GM18511 (cell line): Measurements from ENCODE around the gene BICDL2.
A peak's percentile ranks its signal among the peaks of the same experiment; 100 is the strongest.
"Not testable (repeated sequence)": the region's sequence is repeated elsewhere in the genome, so short reads cannot be mapped to it uniquely, and the experiment has no call there.

Experiments
- ATAC-seq: cut with Tn5 transposase; IDR thresholded peaks from one replicate; pipeline ENCODE4 v1.9.1; 2021; ENCODE audit warnings: mild to moderate bottlenecking, moderate library complexity; ENCODE audit not compliant: unreplicated experiment

The BICDL2 gene

DNA sequence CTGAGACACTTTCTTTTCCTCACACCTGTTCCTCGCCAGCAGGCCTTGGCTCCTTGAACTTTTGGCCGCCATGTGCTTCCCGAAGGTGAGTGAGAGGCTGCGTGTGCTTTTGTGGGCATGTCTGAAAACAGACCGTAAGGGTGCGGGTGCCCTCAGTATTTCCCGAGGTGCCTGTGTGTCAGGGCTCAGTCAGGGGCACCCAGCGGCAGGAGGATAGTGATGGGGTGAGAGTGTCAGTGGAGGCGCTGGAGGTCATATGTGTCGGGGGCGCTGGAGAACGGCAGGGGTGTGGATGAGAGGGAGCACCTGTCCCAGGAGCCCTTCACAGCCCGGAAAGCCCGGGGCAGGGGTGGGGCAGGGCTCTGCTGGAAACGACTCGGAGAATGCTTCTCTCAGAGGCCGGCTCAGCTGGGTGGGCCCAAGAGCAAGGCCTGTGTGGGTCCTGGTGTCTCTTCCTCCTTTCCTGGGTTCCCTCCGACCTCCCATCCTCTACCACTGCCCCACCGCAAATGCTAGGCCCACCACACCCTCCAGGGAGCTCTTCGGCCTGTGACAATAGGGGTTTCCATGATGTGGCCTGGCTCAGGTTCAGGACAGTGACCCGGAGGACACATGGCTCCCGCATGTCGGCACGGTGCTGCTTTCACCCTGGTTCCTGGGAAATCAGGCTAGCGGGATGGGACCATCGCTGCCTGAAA lies 29.1 kb upstream of the BICDL2 start:
- ATAC-seq, result no peak

DNA sequence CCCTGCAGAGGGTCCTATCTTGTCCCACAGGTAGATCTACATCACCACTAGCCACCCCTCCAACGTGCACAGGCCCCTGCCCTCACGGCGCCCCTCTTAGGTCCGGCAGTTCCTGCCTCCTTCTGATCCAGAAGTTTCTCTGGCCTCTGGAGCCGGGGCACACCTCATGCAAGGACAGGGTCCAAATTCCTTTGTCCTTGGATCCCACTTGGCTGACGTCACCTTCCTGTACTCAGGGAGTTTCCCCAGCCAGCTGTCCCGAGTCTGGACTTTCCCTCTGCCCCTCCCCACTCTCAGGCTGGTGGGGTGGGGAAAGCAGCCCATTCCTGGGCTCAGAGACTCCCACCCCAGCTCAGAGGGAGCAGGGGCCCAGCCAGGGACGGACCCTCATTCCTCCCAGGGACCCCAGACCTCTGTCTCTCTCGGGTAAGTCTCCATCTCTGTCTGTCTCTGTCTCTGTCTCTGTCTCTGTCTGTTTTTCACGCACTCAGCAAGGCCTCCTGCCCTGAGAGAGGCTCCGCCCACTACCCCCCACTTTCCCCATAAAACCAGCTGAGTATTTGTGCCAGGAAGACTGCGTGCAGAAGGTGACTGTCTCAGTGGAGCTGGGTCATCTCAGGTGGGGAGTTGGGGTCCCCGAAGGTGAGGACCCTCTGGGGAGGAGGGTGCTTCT lies 28.5 kb upstream of the BICDL2 start, which contains the start of gene IL32:
Gene IL32, plus strand, starts transcription at position 572 of the 673 bp plus-strand sequence. CDS start 172 bp downstream, outside the sequence.
- no peak for ATAC-seq

GRCh38 chr16:3063625-3064386 lies 27.1 kb upstream of the BICDL2 start:
- ATAC-seq, result no peak

DNA sequence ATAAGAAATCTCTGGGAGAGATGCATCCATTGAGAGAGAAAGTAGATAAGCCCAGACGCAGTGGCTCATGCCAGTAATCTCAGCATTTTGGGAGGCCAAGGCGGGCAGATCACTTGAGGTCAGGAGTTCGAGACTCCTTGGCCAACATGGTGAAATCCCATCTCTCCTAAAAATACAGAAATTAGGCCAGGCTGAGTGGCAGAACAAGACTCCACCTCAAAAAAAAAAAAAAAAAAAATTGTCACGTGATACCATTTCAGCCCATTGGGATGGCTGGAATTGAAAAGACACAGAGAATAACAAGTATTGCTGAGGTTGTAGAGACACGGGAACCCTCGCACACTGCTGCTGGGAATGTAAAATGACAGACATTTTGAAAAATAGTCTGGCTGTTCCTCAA lies 25.8 kb upstream of the BICDL2 start:
- no peak for ATAC-seq

DNA sequence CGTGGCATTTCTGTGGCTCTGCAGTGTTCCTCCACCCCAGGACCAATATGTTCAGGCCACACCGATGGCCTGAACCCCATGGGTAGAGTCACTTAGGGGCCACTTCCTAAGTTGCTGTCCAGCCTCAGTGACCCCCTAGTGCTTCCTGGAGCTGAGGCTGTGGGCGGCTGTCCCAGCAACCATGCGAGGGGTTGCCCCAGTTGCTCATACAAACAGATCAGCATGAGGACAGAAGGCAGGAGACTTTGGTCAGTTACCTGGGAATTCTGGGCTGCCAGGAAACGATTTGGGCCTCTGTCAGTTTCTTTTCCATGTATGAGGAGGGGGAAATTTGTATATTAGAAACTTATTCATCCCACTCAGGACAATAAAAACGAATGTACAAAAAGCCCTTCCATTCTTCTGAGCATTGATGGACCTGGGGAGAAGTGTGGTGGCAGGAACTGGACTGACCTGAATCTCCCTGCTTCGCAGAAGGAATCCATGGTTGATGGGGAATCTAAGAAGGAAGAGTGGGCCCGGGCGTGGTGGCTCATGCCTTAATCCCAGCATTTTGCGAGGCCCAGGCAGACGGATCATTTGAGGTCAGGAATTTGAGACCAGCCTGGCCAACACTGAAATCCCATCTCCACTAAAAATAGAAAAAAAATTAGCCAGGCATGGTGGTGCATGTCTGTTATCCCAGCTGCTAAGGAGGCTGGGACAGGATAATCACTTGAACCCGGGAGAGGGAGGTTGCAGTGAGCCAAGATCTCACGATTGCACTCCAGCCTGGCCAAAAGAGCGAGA lies 23.8 kb upstream of the BICDL2 start:
- ATAC-seq, result no peak

- no peak for ATAC-seq
Observed at GRCh38 chr16:3059723-3060242, 23.0 kb upstream of the BICDL2 start.

DNA sequence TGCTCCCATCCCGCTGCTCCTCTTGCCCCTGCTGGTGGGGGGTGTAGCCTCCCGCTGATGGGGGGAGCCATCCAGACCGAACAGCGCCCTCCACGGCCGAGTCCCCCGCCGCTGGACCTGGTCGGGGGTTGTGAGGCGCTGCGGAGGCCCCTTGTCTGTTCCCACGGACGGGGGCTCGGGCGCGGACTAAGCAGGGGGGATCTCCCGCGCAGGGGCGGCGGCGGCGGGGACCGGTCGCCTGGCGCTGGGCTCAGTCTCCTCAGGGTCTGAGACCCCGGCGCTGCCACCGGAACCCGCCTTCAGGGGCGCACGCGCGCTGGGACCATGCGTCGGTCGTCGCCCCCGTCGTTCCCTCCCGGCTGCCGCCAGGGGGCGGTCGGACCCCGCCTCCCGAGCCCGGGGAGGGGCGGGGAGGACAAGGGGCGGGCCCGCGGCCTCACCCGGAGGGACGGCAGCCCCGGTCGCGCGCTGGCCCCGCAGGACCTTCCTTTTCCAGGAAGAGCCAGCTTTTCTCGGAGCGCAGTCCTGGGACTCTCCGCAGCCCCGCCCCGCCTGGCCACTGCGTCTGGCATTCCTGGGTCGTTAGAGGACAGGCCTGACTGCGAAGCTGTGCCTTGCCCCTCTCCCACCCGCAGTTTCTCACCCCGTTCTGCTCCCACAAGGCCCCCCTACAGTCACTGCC lies 22.4 kb upstream of the BICDL2 start:
- peak; percentile 85 for ATAC-seq

GRCh38 chr16:3058139-3059030 lies 21.6 kb upstream of the BICDL2 start:
- ATAC-seq, result peak; percentile 57

GRCh38 chr16:3057181-3058138 lies 20.7 kb upstream of the BICDL2 start:
- ATAC-seq, result no peak

GRCh38 chr16:3056336-3057180 lies 19.8 kb upstream of the BICDL2 start:
- no peak for ATAC-seq

DNA sequence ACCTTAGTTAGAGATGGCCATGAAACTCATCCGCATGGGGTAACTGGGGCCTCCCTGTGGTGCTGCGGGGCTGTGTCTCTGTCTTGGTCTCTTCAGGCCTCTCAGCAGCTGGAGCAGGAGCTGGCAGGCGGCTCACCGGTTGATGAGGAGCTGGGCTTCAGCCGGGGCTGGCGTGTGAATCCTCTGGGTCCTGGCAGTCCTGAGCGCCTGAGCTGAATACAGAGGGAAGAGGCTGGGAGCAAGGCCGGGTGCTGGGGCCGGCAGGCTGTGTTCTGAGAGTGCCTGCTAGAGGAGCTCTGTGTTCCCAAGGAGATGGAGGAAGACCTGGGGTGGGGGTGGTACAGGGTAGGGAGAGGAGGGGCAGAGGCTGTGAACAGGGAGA lies 19.0 kb upstream of the BICDL2 start:
- ATAC-seq, result not testable (repeated sequence)

DNA sequence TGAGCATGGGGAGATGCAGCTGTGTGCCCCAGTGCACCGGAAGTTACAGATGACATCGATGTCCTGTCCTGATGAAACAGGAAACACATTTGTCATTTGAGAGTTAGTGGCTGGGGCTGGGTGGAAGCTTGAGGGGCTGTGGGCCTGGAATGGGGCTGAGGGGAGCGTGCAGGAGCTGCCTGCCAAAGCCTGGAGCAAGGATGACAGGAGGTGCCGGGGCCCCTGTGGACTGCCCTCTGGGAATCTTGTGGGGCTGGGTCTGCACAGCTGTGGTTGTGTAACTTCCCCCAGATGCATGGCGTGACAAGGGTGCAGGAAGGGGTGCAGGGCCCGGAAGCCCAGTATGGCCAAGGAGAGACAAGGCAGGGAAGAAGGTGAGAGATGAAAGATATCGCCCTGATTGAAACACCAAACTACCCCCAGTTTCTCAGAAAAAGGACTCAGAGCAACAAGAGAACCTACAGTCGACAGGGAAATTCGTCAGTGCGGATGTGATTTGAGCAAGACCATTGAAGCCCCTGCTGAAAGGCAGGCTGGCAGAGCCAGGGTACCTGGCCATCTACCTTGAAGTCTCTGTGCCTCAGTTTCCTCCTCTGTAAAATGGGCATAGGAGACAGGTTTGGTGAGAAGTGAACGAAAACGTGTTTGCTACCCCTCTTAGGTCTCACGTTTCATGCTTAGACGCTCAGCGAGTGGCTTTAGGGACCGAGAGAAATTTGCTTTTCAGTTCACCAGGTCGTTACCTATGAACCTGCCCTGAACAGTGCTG lies 18.4 kb upstream of the BICDL2 start:
- no peak for ATAC-seq

DNA sequence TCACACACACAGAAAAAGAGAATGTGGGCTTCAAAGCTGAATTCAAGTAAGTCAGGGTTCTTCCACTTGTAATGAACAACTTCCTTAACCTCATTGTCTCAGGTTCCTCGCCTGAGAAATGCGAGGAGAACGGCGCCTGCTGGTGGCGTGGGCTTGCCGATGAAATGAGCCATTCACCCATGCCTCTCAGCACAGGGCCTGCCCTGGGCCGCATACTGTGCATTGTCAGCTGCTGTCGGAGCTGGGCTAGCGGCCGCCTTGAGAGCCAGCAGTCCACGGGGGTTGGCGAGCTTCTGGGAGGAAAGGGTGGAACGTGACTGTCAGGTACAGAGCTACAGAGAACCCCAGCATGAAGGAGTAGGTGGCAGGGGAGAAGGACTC lies 16.6 kb upstream of the BICDL2 start:
- ATAC-seq, result not testable (repeated sequence)

DNA sequence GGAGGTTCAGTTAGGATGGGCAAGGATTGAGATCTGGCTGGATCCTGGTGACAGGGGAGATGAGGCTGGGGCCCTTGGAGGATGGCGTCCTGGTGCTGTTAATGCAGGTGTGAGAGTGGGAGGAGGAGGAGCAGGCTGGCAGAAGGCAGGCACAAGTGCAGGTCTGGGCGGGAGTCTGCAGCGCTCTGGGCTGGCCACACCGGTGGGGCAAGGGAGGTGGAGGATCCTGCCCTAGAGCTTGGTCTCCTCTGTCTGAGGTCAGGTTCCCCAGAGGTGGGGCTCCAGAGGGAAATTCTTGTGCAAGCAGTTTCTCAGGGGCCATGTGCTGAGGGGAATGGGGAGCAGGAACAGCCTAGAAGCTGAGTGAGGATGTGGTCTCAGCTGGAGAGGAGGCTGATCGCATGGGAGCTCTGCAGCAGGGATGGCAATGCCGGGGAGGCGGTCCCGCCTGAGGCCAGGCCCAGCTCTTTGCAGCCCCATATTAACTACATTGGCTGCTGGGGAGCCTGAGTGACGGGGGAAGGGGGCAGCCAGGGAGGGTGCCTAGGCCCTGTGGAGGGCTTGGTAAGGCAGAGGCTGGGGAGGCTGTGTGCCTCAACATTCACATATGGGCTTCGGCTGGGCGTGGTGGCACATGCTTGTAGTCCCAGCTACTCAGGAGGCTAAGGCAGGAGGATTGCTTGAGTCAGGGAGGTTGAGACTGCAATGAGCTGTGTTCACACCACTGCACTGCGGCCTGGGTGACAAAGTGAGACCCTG lies 16.0 kb upstream of the BICDL2 start:
- ATAC-seq, result not testable (repeated sequence)

- no peak for ATAC-seq
Observed at GRCh38 chr16:3051494-3051893, 14.8 kb upstream of the BICDL2 start.

DNA sequence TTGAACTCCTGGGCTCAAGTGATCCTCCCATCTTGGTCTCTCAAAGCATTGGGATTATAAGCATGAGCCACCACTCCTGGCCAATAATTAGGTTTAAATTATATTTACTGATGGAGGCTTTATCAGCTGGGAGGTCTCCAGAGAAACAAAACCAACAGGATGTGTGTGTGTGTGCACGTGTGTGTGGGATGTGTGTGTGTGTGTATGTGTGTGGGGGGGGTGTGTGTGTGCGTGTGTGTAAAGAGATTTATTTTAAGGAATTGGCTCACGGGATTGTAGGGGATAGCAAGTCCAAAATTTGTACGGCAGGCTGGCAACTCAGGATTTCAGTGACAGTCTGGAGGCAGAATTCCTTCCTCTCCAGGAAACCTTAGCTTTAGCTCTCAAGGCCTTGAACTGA lies 14.3 kb upstream of the BICDL2 start:
- no peak for ATAC-seq
